Peyer's patch (tissue), 4 donors: ENCODE data around the gene MLLT10.

ENCODE experiments used
- CTCF ChIP-seq, 6 experiments: fragments of 450-650 bp in 4 of 6; fragments of 200-600 bp in 2 of 6; sonication (generic) in 1 of 6; IDR thresholded peaks; one replicate each; pipeline ENCODE4 v1.5.1; 2017 to 2019; ENCODE audit warnings: antibody characterized with exemption in 6 of 6, mild to moderate bottlenecking in 3 of 6, moderate library complexity in 1 of 6
- POLR2A ChIP-seq, 2 donors: fragments of 450-650 bp; IDR thresholded peaks; one replicate each; pipeline ENCODE4 v1.5.1; 2017; ENCODE audit warnings: antibody characterized with exemption in 2 of 2, mild to moderate bottlenecking in 2 of 2, moderate library complexity in 2 of 2

- TF ChIP-seq CTCF (IDR thresholded peaks at IDR 0.05) (no peak), POLR2A (IDR thresholded peaks at IDR 0.05) (no peak)
Measured at GRCh38 chr10:21509341-21510240, 24.4 kb upstream of the MLLT10 start.
